Stomach (tissue), 4 donors: ENCODE results near the gene PLCXD3.

ENCODE experiments used
- CTCF ChIP-seq, 7 experiments: fragments of 450-650 bp in 4 of 7; fragments of 200-600 bp in 3 of 7; sonication (generic) in 3 of 7; IDR thresholded peaks; one replicate each; pipeline ENCODE4 v1.5.1; 2016 to 2019; ENCODE audit warnings: antibody characterized with exemption in 7 of 7, control low read depth in 2 of 7, mild to moderate bottlenecking in 1 of 7
- EP300 ChIP-seq: sonication (generic); formaldehyde crosslinking; IDR thresholded peaks from one replicate; pipeline ENCODE4 v1.6.1; 2017; ENCODE audit warnings: antibody characterized with exemption
- POLR2AphosphoS5 ChIP-seq, 3 donors: sonication (generic); formaldehyde crosslinking; IDR thresholded peaks; one replicate each; pipeline ENCODE4 v1.6.1; 2016; ENCODE audit warnings: antibody characterized with exemption in 3 of 3

GRCh38 chr5:41413074-41413473 is 97.3 kb downstream of the PLCXD3 start:
- TF ChIP-seq POLR2AphosphoS5 (IDR thresholded peaks at IDR 0.05) (no peak), CTCF (IDR thresholded peaks at IDR 0.05) (no peak), EP300 (no peak)
